Inflammatory macrophage treated with lipopolysaccharide for 1 hour (primary cell): ENCODE measurements around the gene RERE.
A peak's percentile ranks its signal among the peaks of the same experiment; 100 is the strongest.
"Not testable (repeated sequence)": the region's sequence is repeated elsewhere in the genome, so short reads cannot be mapped to it uniquely, and the experiment has no call there.

Source experiments
- DNase-seq, 2 donors: peaks; one replicate each; pipeline ENCODE4 v3.0.0-alpha.2; 2020 to 2022

Gene RERE

DNA sequence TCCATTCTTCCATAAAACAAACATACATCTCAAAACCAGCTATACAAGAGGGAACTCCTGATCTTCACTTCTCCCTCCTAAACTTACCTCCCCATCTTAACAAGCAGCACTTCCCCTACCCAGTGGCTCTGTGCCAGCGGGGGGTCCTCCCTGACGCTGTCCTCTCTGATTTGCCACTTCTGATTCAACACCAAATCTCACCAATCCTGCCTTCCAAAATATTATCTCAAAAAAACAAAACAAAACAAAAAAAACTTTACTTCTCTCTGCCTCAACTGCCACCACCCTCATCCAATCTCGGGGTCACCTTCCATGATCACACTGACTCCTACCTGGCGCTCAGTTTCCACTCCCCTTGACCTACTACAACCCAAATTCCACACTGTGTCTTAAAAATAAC, 426.7 kb downstream of the RERE start:
- no peak for DNase-seq

GRCh38 chr1:8389958-8390535, 427.4 kb downstream of the RERE start:
- DNase-seq: no peak

DNA sequence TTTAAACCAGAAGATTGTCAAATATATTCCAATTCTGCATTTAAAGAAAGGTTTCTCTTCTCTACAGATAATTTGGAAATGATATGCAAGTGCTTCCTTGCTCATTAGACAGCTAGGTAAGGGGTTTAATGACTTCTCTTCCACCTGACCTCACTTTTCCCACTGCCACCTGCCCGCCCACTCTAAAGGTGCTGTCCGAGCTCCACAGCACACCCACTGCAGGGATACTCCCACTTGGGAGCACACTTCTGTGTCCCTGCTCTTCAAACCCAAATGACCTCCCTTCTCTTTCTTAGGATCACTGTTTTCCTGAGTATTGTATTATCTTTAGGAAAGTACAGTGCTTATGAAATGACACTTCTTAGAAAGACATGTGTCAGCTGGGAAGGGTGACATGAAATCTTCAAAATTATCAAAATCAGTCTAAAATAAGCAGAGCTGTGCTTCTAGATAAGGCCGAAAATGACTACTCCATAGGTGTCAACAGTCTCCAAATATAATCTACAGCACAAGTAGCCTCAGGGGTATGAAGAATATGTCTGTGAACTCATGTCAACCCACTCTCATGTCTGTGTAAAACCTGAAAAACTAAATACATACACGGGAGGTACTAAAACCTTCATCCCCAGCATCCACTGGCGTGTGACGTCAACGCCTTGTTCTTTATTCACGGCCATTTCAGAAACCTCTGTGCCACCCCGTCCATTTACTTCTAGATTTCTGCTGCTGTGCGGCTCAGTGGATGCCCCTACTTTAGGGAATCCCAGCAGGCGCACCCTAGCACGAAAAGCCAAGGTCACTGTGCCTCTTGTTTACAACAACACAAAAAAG, 428.5 kb downstream of the RERE start:
- DNase-seq: no peak

DNA sequence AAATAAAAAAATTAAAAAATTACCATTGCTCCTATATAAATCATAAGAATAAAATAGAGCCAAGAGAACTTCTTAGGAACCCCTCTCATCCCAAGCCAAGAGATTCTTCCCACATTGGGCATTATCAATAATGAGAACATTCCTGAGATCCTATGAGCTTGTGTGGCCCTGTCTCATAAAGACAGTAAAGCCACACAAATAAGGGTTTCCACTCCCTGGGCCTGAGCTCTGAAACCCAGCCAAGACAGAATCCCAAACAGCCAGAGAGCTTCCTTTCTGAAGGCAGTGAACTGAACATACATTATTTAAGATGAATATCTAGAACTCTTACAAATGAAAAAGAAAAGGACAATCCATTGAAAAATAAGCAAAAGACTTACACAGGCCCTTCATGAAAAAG, 431.2 kb downstream of the RERE start:
- no peak for DNase-seq

GRCh38 chr1:8384577-8384976, 432.9 kb downstream of the RERE start:
- no peak for DNase-seq

DNA sequence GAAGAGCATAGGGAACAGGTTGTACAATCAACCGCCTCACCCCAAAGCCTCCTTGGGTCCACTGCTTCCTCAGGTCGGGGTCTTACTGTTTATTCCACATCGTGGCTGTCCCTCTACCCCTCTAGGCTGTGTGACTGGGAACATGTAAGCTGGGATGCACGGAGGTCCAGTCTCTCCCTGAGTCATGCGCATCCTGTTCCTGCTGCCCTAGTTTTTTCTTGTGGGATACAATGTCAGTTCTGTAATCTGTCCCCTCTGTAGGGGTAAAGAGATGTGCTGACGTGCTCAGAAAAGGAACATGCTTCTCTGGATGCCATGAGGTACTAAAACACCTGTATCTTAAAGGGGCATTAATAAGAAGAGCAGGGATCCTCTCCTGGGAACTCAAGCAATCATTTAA, 433.4 kb downstream of the RERE start:
- no peak for DNase-seq

DNA sequence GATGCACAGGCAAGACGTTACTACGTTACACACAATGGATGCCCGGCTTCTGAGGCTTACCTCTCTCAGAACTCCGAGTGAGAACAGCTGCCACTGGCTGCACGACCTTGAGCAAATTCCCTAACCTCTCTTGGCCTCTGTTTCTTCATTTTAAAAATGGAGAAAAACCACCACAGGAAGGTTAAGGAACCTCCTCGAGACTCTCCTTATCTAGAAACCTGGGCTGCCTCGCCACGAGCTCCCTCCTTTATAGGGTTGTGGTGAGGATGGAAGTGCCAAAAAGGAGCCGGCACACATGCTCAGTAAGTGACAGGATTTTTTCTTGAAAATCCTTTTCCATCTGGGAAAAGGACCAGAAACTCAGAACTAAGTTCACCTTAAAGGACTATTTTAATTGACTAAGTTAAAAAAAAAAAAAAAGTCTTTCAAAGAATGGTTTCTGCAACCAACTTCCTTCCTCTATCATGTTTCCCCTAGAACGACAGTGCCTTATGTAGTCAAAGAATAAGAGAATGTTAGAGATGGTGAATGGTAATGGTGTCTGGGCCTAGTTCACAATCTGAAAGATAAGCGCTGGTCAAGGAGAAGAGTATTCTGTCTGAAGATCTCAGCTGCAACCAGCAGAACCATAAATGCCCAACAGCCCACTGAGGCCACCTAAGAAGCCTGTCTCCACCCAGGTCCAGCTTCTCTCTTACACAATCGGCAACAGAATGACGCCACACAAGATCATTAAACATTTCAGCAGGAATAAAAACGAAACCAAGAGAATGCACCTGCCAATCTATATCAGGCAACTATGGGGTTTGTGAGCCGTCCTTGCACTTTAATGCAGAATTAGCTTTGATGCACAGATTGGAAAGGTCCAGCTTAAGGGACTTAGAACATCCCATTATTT, 434.6 kb downstream of the RERE start:
- peak; percentile 23 to 56 for DNase-seq

DNA sequence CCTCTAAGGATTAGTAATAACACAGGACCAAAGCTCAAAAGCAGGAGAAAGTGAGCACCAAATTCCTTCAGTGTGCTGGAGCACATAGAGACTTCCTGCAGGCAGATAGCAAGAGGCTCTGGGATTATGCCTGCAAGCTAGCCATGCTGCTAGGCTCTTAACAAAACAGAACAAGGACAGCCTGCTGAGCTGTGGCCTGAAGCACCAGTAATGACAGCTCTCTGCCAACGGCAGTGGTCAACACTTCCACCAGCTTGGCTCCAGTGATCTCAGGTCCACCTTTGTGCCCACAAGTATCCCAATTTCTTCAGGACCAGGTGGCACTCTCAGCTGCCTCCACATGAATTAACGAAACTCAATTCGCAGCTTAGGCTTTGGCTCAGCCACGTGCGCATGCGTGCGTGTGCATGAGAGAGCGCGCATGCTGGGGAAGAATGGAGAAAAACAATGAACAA, 435.4 kb downstream of the RERE start:
- DNase-seq: no peak

DNA sequence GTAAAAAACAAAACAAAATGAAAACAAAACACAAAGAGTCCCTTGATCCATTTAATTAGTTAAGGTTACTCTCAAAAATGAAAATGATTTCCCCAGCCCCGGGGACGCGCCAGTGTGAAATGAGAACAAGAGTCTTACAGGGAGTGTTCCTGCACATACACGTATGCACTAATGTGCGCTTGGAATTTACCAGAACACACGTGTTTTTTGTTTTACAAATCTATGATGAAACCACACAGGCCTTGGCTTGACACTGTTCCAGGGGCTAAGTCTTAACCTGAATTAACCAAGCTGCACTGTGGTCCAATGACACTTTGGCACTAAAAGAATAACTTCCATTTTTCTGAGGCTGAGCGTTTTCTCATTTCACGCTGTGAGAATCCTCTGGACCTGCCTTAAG, 435.8 kb downstream of the RERE start:
- DNase-seq: no peak

GRCh38 chr1:8380310-8380709, 437.1 kb downstream of the RERE start:
- not testable (repeated sequence) for DNase-seq

- DNase-seq: no peak
Measured at GRCh38 chr1:8379513-8380186, 437.8 kb downstream of the RERE start.

GRCh38 chr1:8378981-8379470, 438.4 kb downstream of the RERE start:
- DNase-seq: no peak

GRCh38 chr1:8378178-8378577, 439.3 kb downstream of the RERE start:
- no peak for DNase-seq

GRCh38 chr1:8377271-8377981, 440.0 kb downstream of the RERE start:
- DNase-seq: no peak

- DNase-seq: no peak
Measured at GRCh38 chr1:8376358-8376840, 441.0 kb downstream of the RERE start.

- DNase-seq: no peak
Measured at GRCh38 chr1:8374812-8375211, 442.6 kb downstream of the RERE start.

- no peak for DNase-seq
Measured at GRCh38 chr1:8374356-8374755, 443.1 kb downstream of the RERE start.

DNA sequence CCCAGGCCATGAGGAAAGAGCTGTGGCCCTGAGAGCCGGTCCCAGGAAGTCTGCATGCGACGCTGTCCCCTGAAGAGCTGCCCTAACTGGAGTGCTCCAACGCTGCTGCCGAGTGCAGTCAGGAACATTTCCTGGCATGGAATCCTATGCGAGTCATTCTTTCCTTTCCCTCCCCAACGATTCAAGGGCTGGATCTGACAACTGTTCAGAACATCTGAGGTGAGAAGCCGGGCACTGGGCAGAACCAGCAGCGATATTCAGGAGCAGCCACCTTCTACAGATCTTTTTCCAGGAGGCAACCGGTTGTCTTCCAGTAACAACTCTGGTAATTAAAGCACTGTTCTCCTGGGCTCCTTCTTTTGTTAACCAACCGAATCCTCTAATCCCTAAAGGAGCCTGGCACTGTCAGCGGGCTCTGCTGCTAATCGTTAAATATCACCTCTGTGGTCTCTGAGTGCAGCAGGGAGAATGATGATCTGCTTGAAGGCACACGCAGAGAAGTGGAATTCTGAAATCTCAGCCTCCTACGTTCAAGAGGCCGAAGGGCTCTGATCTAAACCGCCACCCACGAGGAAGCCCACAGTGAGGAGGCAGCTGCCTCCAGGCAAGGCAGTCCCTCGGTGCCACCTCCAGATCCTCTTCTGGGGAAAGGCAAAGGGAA, 443.7 kb downstream of the RERE start:
- DNase-seq: peak; percentile 18 to 43

DNA sequence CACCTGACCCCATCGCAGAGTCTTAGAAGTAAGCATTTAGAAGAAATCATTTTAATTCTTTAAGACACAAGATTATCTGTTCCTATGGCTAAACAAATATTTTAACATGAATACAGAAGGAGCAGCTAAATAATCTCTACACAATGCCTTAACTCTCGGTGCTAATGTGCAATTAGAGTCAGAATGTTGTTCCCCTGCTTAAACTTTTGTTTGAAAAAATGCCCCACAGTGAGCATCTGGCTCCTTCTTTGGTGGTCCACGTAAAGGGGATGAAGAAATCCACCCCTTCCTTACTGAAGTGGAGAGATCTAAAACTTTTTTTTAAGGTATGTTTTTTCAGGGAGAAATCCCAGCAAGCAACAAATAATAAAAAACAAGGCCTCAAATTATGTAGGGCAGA, 444.3 kb downstream of the RERE start:
- DNase-seq: no peak

DNA sequence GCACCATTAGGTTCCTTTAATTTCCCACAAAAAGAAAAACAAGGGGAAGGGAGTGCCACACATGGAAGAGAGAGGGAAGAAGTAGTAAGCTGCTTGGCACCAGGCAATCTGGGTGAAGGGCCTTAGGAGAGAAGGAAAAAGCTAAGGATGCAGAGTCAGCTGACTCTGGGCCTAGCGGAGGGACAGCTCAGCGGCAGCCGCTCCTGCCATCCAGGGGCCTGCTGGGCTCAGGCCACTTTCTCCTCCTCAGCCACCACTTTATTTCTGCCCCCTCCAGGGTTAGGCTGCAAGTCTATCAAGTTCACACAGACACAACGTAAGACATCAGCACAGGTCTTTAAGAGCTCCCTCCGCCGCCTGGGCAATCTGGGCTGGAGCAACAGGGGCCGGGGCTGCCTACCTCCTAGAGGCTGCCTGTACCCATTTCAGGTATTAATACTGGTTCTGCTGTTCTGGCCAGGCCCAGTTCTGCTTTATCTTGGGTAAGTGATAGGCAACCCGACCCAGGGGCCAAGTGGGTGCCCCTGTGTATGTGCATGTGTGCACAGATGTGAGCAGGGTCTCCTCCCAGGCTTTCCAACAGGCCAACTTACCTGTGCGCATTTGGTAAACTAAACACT, 446.0 kb downstream of the RERE start:
- no peak for DNase-seq

DNA sequence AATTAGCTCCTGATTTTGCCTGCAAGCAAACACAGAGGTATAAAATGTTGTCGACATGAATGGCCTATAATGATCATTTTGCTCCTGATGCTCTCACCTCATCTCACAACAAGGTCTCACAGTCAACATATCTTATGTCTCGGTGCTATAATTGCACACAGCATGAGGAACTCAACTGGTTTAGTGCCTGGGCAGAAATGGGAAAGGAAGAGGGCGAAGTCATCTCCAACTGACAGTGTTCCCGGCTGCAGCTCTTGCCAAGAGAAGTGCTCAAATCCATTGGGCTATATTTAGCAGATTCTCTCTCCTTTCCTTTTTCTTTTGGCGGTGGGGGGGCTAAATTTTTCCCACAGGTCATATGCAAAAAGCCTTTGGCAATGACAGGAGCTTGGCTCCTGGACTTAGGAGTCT, 446.5 kb downstream of the RERE start:
- no peak for DNase-seq
